Right renal cortex interstitium (tissue), 3 donors: ENCODE results near the gene ZNF280D. TPM values are rescaled to one million over a fixed set of nuclear protein-coding genes. Genes with fewer than 3 reads are reported as not detected.
"Not testable (repeated sequence)": the region's sequence is repeated elsewhere in the genome, so short reads cannot be mapped to it uniquely, and the experiment has no call there.

ENCODE experiments used
- DNase-seq, 3 donors: peaks; one replicate each; pipeline ENCODE4 v3.0.0-alpha.2; 2013; ENCODE audit warnings: low read depth in 3 of 3, low spot score in 2 of 3
- polyA plus RNA-seq, 3 donors: library from polyadenylated mRNA; unstranded; fragments of 120-200 nt; gene quantifications; one replicate each; pipeline ENCODE4 v1.2.1, GENCODE V29; 2013; ENCODE audit not compliant: insufficient read length in 3 of 3

The ZNF280D gene
- polyA plus RNA-seq, 3 donors = 43.7 to 46.8 (median 44.5) TPM

- no peak for DNase-seq
Measured at GRCh38 chr15:56718560-56718959, 14.7 kb downstream of the ZNF280D start.

DNA sequence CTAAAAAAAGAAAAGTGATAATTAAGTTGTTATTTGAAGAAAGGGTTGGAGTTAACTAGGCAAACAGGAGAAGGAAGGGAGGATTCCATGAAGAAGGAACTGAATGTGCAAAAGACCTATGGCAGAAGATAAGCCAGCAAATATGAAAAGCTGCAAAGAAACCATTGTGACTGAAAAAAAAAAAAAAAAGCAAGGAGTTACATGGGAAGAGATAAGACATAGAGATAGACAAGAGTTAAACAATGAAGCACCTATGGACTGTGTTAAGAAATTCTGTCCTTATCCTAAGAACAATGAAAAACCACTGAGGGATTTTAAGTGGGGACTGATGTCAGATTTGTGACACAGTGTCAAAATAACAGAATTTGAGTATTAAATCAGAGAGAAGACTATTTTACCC, 17.0 kb downstream of the ZNF280D start:
- no peak for DNase-seq

DNA sequence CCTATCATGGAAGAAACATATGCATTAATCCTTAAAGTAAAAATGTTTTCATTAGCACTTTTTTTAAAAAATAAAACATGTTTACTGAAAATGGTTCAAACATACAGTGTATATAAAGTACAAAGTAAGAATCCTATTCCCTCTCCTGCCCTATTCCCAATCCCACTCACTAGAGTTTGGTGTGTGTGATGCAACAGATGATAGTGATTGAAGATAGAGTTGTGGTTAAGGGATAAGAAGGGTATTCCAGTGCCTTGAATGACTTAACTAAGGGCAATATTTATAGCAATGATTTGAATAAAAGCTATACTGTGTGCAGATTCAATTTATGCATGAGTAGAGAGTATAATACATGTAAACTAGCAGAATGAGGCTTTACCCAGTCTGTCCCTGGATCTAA, 18.1 kb downstream of the ZNF280D start:
- DNase-seq = no peak

DNA sequence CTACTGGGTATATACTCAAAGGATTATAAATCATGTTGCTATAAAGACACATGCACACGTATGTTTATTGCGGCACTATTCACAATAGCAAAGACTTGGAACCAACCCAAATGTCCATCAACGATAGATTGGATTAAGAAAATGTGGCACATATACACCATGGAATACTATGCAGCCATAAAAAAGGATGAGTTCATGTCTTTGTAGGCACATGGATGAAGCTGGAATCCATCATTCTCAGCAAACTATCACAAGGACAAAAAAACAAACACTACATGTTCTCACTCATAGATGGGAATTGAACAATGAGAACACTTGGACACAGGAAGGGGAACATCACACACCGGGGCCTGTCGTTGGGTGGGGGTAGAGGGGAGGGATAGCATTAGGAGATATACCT, 23.8 kb downstream of the ZNF280D start:
- not testable (repeated sequence) for DNase-seq

GRCh38 chr15:56699743-56700142, 33.6 kb downstream of the ZNF280D start:
- no peak for DNase-seq

GRCh38 chr15:56698270-56698669, 35.0 kb downstream of the ZNF280D start:
- no peak for DNase-seq

- DNase-seq = no peak
Measured at GRCh38 chr15:56693761-56694160, 39.5 kb downstream of the ZNF280D start.

DNA sequence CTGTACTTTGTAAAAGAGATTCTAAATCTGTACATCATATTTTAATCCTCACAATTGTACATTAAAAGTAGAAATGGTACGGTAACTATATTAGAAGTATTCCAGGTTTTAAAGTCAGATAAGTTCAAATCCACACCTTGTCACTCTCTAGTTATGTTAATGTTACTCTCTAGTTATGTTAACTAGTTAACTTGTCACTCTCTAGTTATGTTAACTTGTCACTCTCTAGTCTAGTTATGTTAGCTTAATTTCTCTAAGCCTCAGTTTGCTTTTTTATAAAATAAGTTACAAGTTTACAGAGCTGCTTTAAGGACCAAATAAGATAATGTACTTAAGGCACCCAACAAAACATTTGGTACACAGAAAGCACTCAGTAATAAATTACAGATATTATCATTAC, 42.6 kb downstream of the ZNF280D start:
- no peak for DNase-seq

DNA sequence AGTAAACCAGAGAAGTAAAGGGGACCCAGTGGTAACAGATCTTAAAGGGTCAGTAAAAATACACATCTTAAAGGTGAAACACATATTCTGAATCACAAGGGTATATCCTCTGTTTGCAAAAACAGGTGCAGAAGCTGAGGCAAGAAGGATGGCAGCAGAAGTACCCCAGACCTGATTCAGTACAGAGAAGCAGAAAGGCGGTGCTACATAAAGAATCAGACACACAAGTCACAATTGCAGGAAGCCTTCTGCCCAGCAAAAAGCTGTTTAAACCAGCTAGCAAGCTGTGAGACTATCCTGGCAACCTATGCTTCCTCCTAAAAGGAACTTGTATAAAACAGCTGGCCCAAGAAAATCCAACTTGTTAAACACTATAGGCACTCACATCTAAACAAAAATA, 49.4 kb downstream of the ZNF280D start:
- DNase-seq = no peak

DNA sequence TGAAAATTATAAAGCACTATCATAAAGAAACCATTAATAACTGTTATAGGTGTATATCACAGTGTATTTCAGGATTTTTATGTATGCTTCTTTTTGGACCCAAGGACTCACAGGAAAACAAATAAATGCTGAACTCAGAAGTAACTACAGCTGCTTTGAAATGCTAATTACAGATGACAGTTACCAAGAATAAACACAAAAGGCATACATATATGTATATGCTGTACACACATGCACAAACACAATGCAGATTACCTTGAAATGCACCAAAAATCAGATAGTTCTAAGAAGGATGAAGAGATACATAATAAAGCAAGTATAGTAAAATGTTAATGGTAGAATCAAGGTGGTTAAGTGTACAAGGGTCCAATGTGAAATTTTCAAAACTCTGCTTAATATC, 52.2 kb downstream of the ZNF280D start:
- DNase-seq = no peak

- no peak for DNase-seq
Measured at GRCh38 chr15:56679225-56679624, 54.1 kb downstream of the ZNF280D start.

DNA sequence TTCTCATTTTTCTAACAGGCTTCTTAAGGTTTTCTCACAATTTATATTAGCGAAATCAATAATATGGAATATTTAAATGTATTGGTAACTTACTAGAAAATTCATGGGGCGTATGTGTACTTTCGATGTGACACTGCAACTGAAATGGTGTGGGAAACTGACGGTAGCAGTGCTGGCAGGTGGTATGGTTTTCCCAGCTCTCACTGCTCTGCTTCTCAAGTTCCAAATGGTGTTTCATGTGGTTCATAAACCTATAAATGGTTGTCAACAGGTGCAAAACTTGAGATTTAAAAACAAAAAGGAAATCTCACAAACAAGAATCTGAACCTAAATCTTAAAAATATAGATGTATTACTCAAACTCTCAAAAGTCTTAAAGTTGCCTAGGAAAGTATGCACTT, 54.7 kb downstream of the ZNF280D start:
- no peak for DNase-seq

DNA sequence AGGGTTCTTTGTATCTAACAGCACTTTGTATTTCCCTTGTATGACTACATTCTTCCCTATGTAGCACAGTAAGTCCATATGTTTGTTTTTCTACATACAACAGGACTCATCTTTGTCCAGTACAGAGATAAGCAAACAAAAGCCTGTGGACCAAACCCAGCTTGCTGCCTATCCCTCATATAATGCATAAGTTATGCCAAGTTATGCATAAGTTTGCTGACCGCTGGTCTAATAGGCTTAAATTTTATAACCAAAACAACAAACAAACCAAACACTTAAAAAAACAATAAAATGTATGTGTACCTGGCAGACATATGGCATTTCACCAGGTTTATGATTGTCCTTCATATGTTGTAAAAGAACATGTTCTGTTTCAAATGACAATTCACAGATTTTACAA, 56.0 kb downstream of the ZNF280D start:
- no peak for DNase-seq

GRCh38 chr15:56675930-56676329, 57.4 kb downstream of the ZNF280D start:
- no peak for DNase-seq

DNA sequence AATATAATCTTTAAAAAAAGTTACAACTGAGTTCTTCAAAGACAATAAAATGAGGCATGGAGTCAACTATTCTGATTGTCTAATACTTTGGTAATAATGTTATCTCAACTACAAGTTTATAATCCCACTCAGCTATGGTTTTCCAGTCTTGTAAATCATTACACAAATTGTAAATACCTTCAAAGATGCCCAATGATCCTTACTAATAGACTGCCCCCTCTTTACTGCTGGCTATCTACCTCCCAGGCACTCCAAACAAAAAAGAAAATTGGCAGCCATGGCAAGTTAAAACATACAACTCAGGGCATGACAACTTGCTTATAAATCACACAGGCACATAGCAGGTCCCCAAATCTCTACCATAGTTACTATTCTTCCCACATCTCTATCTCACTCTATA, 58.5 kb downstream of the ZNF280D start:
- no peak for DNase-seq

GRCh38 chr15:56672721-56673120, 60.6 kb downstream of the ZNF280D start:
- no peak for DNase-seq

DNA sequence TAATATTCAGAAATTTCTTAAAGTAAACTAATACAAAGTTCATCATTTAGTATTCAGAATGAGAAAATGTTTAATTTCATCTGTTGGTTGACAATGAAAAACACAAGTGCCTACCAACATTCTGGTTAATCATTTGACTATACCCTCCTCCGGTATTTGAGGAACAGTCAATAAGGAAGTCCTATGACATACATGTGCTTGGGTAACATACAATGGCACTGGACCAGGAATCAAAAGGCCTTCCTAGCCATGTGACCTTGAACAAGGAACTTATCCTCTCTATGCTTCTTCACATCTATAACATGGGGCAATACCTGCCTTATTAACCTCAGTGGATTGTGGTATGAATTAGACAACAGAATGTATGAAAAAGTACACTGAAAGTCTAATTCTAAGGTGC, 65.8 kb downstream of the ZNF280D start:
- no peak for DNase-seq

- no peak for DNase-seq
Measured at GRCh38 chr15:56660943-56661342, 72.4 kb downstream of the ZNF280D start.

DNA sequence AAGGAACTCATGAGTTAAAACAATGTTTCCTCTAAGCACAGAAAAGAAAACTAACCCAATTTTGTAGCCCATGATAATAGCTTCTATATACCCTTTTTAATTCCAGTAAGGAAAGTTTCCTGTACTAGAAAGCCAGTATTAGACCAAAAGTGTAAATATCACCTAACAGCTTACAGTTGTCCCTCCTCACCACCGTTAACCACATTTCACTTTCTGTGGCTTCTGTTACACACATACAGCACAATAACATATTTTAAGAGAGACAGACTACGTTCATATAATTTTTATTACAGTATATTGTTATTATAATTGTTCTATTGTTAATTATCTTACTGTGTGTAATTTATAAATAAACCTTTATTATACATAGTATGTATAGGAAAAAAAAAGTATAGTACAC, 74.1 kb downstream of the ZNF280D start:
- no peak for DNase-seq

DNA sequence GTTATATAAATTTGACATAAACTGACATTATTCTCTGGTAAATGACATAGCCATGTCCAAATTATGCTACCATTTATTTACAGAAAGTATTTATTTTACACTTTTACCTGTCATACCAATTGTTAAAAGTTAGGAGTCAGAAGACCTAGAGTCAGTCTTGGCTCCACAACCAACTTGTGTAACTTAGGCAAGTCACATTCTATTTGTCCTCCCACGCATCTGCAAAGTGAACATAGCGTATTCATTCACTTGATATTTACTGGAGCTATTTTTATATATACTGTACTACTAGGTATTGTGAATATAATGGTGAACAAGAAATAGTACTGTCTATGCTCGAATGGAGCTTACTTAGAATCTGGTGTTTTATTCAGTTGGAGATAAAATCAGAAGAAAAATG, 78.7 kb downstream of the ZNF280D start:
- DNase-seq = no peak

- DNase-seq = no peak
Measured at GRCh38 chr15:56654216-56654615, 79.1 kb downstream of the ZNF280D start.

DNA sequence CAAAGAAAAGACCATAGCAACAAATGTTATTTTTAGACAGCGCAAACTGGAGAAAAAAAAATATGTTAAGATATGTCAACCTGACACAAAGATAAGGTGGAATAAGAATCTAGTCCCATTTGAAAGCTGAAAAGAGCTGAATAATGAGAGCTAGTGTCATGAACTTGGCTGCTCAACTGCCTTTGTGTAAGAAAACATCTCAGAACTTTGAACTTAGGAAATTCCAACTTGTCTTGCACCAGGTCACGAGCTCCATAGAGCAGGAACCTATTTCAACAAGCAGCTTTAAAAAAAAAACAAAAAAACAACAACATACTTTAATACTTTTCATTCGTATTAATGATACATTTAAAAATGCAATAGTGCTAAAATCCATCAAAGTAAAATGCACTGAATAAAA, 79.5 kb downstream of the ZNF280D start:
- DNase-seq = no peak

DNA sequence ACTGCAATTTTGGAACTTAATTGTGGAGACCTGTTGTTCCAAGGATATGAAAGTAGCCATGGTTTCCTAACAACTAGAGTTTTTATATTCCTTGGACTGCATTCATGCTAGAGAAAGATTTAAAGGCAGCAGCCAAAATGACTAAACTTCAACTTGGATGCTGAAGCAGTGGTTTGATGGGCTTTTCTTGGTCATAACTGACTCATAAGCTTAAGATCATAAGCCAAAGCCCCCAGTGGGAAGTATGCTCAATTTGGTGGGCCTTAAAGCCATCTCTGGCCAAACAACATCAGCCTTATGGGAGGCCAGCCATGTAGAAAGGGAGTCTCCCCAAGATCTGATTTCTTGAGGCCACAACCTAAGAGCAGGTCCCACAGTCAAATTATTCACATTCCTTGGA, 80.2 kb downstream of the ZNF280D start:
- no peak for DNase-seq

DNA sequence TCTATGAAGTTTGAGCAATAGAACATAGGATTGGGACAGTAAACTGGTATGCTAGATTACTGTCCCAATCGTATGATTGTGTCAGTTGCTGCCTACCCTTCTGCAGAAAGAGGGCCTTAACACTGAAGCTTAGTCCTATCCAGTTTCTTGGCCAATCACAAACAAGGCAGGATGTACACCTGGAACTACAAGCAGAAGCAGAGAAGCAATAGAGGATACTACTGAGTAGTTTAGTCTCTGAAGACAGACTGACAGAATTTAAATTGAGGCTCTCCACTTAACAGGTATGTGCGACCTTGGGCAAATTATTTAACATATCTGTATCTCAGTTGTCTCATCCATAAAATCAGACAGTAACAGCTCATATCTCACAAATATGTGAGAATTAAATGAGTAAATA, 85.0 kb downstream of the ZNF280D start:
- no peak for DNase-seq
